H1 (cell line): ENCODE data around the gene TTC28. TPM values are rescaled to one million over a fixed set of nuclear protein-coding genes. Genes with fewer than 3 reads are reported as not detected.

Experiments
- CTCF ChIA-PET: fragments of 300-600 bp; sonication (Branson Sonifier 250); formaldehyde crosslinking; loops from one replicate; lab custom pipeline; 2021; ENCODE audit not compliant: partially characterized antibody; lab: Charles Lee
- POLR2A ChIA-PET: fragments of 300-600 bp; sonication (Branson Sonifier 250); formaldehyde crosslinking; loops from one replicate; lab custom pipeline; 2021; ENCODE audit warnings: inconsistent platforms; ENCODE audit not compliant: partially characterized antibody; lab: Charles Lee
- DNase-seq, 2 experiments: peaks; one replicate each; pipeline versions ENCODE4 v3.0.0 to v3.0.0-alpha.2; 2010 to 2022; ENCODE audit warnings: low spot score in 2 of 2, low read depth in 1 of 2, mixed read lengths in 1 of 2
- FAIRE-seq: peaks from 2 replicates; lab custom pipeline; 2011; peaks lifted over from hg19 to GRCh38; lab: Jason Lieb, UNC
- H2AFZ ChIP-seq: 2 replicates; pipeline ENCODE4 v1.8.1; 2012; ENCODE audit warnings: low read length, inconsistent platforms
- H2AK5ac ChIP-seq: 2 replicates; pipeline ENCODE4 v1.6.1; 2013; ENCODE audit warnings: low read depth, low read length
- H2BK120ac ChIP-seq: replicated peaks from 2 replicates; pipeline ENCODE3; 2013; ENCODE audit warnings: low read depth, low read length, inconsistent platforms
- H2BK12ac ChIP-seq: 2 replicates; pipeline ENCODE4 v1.6.1; 2013; ENCODE audit warnings: low read depth, low read length
- H2BK15ac ChIP-seq: 2 replicates; pipeline ENCODE4 v1.6.1; 2013; ENCODE audit warnings: low read length
- H2BK20ac ChIP-seq: 2 replicates; pipeline ENCODE4 v1.6.1; 2013; ENCODE audit warnings: low read length
- H2BK5ac ChIP-seq: 2 replicates; pipeline ENCODE4 v1.6.1; 2013; ENCODE audit warnings: low read depth, low read length
- H3K14ac ChIP-seq: 2 replicates; pipeline ENCODE4 v1.6.1; 2013; ENCODE audit warnings: inconsistent platforms; ENCODE audit not compliant: insufficient read length
- H3K18ac ChIP-seq: 2 replicates; pipeline ENCODE4 v1.6.1; 2013; ENCODE audit warnings: low read length; ENCODE audit errors: extremely low read depth
- H3K23ac ChIP-seq: 2 replicates; pipeline ENCODE4 v1.6.1; 2013; ENCODE audit warnings: inconsistent platforms; ENCODE audit not compliant: insufficient read length
- H3K23me2 ChIP-seq: 2 replicates; pipeline ENCODE4 v1.6.1; 2013; ENCODE audit warnings: low read depth, low read length
- H3K27ac ChIP-seq: 2 replicates; pipeline ENCODE4 v1.6.1; 2011; ENCODE audit warnings: low read depth, low read length, inconsistent platforms
- H3K27me3 ChIP-seq, 4 experiments: replicated peaks in 1 of 4; 1 replicate in 1 of 4; 2 replicates in 3 of 4; pipeline versions ENCODE4 v1.6.1 to v1.8.1; 2011 to 2013; ENCODE audit warnings: low read length in 3 of 4, mild to moderate bottlenecking in 3 of 4, inconsistent platforms in 2 of 4, mixed read lengths in 2 of 4, moderate library complexity in 1 of 4; ENCODE audit not compliant: control insufficient read depth in 3 of 4, insufficient read depth in 3 of 4; ENCODE audit errors: extremely low read depth in 1 of 4
- H3K36me3 ChIP-seq, 4 experiments: 2 replicates each; pipeline versions ENCODE4 v1.6.1 to v1.8.1; 2011 to 2013; ENCODE audit warnings: mild to moderate bottlenecking in 4 of 4, low read length in 3 of 4, moderate library complexity in 2 of 4, control low read depth in 1 of 4, inconsistent platforms in 1 of 4; ENCODE audit not compliant: insufficient read depth in 4 of 4, control insufficient read depth in 2 of 4
- H3K4ac ChIP-seq: replicated peaks from 2 replicates; pipeline ENCODE3; 2013; ENCODE audit warnings: low read length, low read depth, mixed read lengths, inconsistent platforms; ENCODE audit not compliant: insufficient read length
- H3K4me1 ChIP-seq, 4 experiments: replicated peaks in 1 of 4; 1 replicate in 1 of 4; 2 replicates in 3 of 4; pipeline versions ENCODE4 v1.6.1 to v1.8.1; 2011 to 2013; ENCODE audit warnings: low read length in 3 of 4, inconsistent platforms in 2 of 4, mixed read lengths in 1 of 4; ENCODE audit not compliant: insufficient read depth in 4 of 4, control insufficient read depth in 3 of 4
- H3K4me2 ChIP-seq, 2 experiments: 2 replicates each; pipeline versions ENCODE4 v1.6.1 to v1.8.1; 2011 to 2013; ENCODE audit warnings: low read depth in 2 of 2, low read length in 2 of 2, control low read depth in 1 of 2, inconsistent platforms in 1 of 2, mild to moderate bottlenecking in 1 of 2; ENCODE audit not compliant: insufficient read depth in 1 of 2
- H3K4me3 ChIP-seq, 4 experiments: fragments of 200-600, 300-600 bp in 1 of 4; sonication (generic), shearing (Covaris generic), sonication (Bioruptor Twin) in 1 of 4; 2 replicates each; pipeline versions ENCODE4 v1.5.1 to v1.8.1; 2011 to 2016; ENCODE audit warnings: low read length in 4 of 4, low read depth in 3 of 4, control low read depth in 2 of 4, inconsistent platforms in 2 of 4, mild to moderate bottlenecking in 2 of 4, mixed read lengths in 1 of 4, moderate library complexity in 1 of 4; ENCODE audit not compliant: insufficient read depth in 2 of 4; ENCODE audit errors: extremely low read depth in 1 of 4
- H3K56ac ChIP-seq: replicated peaks from 2 replicates; pipeline ENCODE3; 2013; ENCODE audit warnings: low read depth, mild to moderate bottlenecking, mixed read lengths, low read length, inconsistent platforms; ENCODE audit not compliant: insufficient read length
- H3K79me1 ChIP-seq: 2 replicates; pipeline ENCODE4 v1.6.1; 2013; ENCODE audit warnings: low read depth, low read length, control low read depth
- H3K79me2 ChIP-seq, 2 experiments: 2 replicates each; pipeline versions ENCODE4 v1.6.1 to v1.8.1; 2012 to 2013; ENCODE audit warnings: low read length in 2 of 2, mild to moderate bottlenecking in 2 of 2, inconsistent platforms in 1 of 2; ENCODE audit not compliant: insufficient read depth in 2 of 2, control insufficient read depth in 1 of 2
- H3K9ac ChIP-seq, 4 experiments: replicated peaks in 1 of 4; 1 replicate in 1 of 4; 2 replicates in 3 of 4; pipeline versions ENCODE4 v1.6.1 to v1.8.1; 2011 to 2013; ENCODE audit warnings: low read depth in 3 of 4, low read length in 3 of 4, control low read depth in 2 of 4, mild to moderate bottlenecking in 2 of 4, moderate library complexity in 2 of 4, inconsistent platforms in 1 of 4; ENCODE audit errors: extremely low read depth in 1 of 4
- H3K9me3 ChIP-seq, 2 experiments: 2 replicates each; pipeline versions ENCODE4 v1.6.1 to v1.8.1; 2012 to 2013; ENCODE audit warnings: mild to moderate bottlenecking in 2 of 2, moderate library complexity in 2 of 2, control low read depth in 1 of 2, inconsistent platforms in 1 of 2, low read depth in 1 of 2, low read length in 1 of 2, mixed read lengths in 1 of 2; ENCODE audit not compliant: insufficient read depth in 2 of 2
- H4K20me1 ChIP-seq, 2 experiments: replicated peaks in 1 of 2; 2 replicates each; pipeline versions ENCODE3 to v1.8.1; 2011 to 2013; ENCODE audit warnings: inconsistent platforms in 2 of 2, low read length in 2 of 2, mild to moderate bottlenecking in 1 of 2; ENCODE audit not compliant: insufficient read depth in 2 of 2, control insufficient read depth in 1 of 2
- H4K5ac ChIP-seq: 2 replicates; pipeline ENCODE4 v1.6.1; 2013; ENCODE audit warnings: low read length, low read depth, mixed read lengths, inconsistent platforms; ENCODE audit not compliant: insufficient read length
- H4K8ac ChIP-seq: 2 replicates; pipeline ENCODE4 v1.8.0; 2013; ENCODE audit warnings: mild to moderate bottlenecking, moderate library complexity, low read length, inconsistent platforms; ENCODE audit not compliant: insufficient read depth; ENCODE audit errors: extremely low read depth
- H4K91ac ChIP-seq: replicated peaks from 2 replicates; pipeline ENCODE3; 2013; ENCODE audit warnings: low read length, mixed read lengths, inconsistent platforms; ENCODE audit not compliant: insufficient read length
- BCL11A ChIP-seq, 2 experiments: IDR thresholded peaks; one replicate each; pipeline ENCODE4 v1.6.1; 2011; ENCODE audit warnings: low read depth in 2 of 2, low read length in 2 of 2, mild to moderate bottlenecking in 2 of 2
- SP2 ChIP-seq: IDR thresholded peaks from 2 replicates; pipeline ENCODE4 v1.6.1; 2012; ENCODE audit warnings: mild to moderate bottlenecking, low read length, inconsistent platforms
- TEAD4 ChIP-seq: IDR thresholded peaks from 2 replicates; pipeline ENCODE4 v1.6.1; 2012; ENCODE audit warnings: low read depth, low read length, inconsistent platforms, mixed read lengths
- WGBS, 2 experiments: shearing (Covaris generic) in 1 of 2; methylation state at CpG; one replicate each; pipeline versions ENCODE4 v1.1.6 to v1.1.7; 2013 to 2015; ENCODE audit warnings: low lambda C conversion rate in 2 of 2, mixed read lengths in 2 of 2, inconsistent platforms in 1 of 2, low coverage in 1 of 2, missing lambda C conversion rate in 1 of 2; ENCODE audit not compliant: insufficient replicate concordance in 2 of 2, insufficient coverage in 1 of 2, insufficient read length in 1 of 2; ENCODE audit errors: extremely low coverage in 1 of 2, missing lambda C conversion rate in 1 of 2; 5-methylcytosine and 5-hydroxymethylcytosine counted together
- polyA plus RNA-seq, 7 experiments: library from polyadenylated mRNA; depleted of rRNA in 3 of 7; stranded (reverse) in 5 of 7; unstranded in 2 of 7; fragments of >200 nt in 5 of 7; fragments of 200-250 nt in 2 of 7; gene quantifications; 1 replicate in 5 of 7; 2 replicates in 1 of 7; 4 replicates in 1 of 7; pipeline versions ENCODE4 v1.2.1 to v1.2.3, GENCODE V29; 2011 to 2013; ENCODE audit warnings: missing spikeins in 2 of 7, mixed read lengths in 2 of 7
- total RNA-seq: library from RNA; stranded (reverse); fragmentation: NEBNext Ultra II Directional; extraction: Animal tissue kit (Norgen Biotek cat#: 25700); gene quantifications from 2 replicates; pipeline ENCODE4 v1.2.1, GENCODE V29; 2021

Gene TTC28
- total and polyA plus RNA-seq, 2 of the 8 experiments (the other 6 are each of a cell fraction or from before 2014, with no cell fraction given): 2.6 to 12.6 TPM

GRCh38 chr22:28058036-28058435 is 621.6 kb downstream of the TTC28 start:
- H3K9ac ChIP-seq: no peak overlapping the region
- H2BK15ac ChIP-seq: no peak overlapping the region
- H3K23ac ChIP-seq: no peak overlapping the region
- H3K79me2 ChIP-seq: no peaks in the 10 kb centered on the region
- no peaks in the 10 kb centered on the region for H4K20me1 ChIP-seq
- no peaks in the 10 kb centered on the region for H3K79me1 ChIP-seq
- H4K5ac ChIP-seq: no peak overlapping the region
- H2BK120ac ChIP-seq: no peak overlapping the region
- no peaks in the 10 kb centered on the region for H3K9me3 ChIP-seq
- TF ChIP-seq SP2 (no peak), TEAD4 (no peak), BCL11A (IDR thresholded peaks at IDR 0.05; ENCODE audit: low read depth in 2 of 2, low read length in 2 of 2) (no peak)
- H3K14ac ChIP-seq: no peak overlapping the region
- H3K27me3 ChIP-seq: no peaks in the 10 kb centered on the region
- no peak overlapping the region for H2BK5ac ChIP-seq
- H2BK20ac ChIP-seq: no peak overlapping the region
- no peak overlapping the region for H2AK5ac ChIP-seq
- H3K4me2 ChIP-seq: no peak overlapping the region
- DNase-seq: no peak
- H4K91ac ChIP-seq: no peak overlapping the region
- H2AFZ ChIP-seq: no peak overlapping the region
- no peak for FAIRE-seq
- H3K4me1 ChIP-seq: peaks cover 0 to 1% (median 0%) of the 10 kb centered on the region in 4 experiments; a peak in 1 of 7 replicates
- H3K23me2 ChIP-seq: no peaks in the 10 kb centered on the region
- no peak overlapping the region for H4K8ac ChIP-seq
- 89% methylated on average over 2 of the region's 2 CpGs; no CpG with 5 or more reads in 1 of the 2 experiments for WGBS, 2 experiments
- ChIA-PET POLR2A (interaction anchor here (0.7 kb wide), 2 partner anchors 10 to 1075 kb away, joined by 3 read pairs; no protein-coding TSS in a partner anchor), CTCF (interaction anchor here (0.6 to 1.1 kb wide), 6 partner anchors 9 to 650 kb away, joined by 3 to 10 read pairs (median 4); no protein-coding TSS in a partner anchor)
- H3K56ac ChIP-seq: no peak overlapping the region
- no peak overlapping the region for H3K4ac ChIP-seq
- H2BK12ac ChIP-seq: no peak overlapping the region
- no peaks in the 10 kb centered on the region for H3K36me3 ChIP-seq
- no peak overlapping the region for H3K4me3 ChIP-seq
- no peak overlapping the region for H3K27ac ChIP-seq
- H3K18ac ChIP-seq: no peak overlapping the region
